HepG2 (cell line): ENCODE measurements around the gene THOC6. TPM values are rescaled to one million over a fixed set of nuclear protein-coding genes. Genes with fewer than 3 reads are reported as not detected.

ENCODE experiments used
- ARHGAP35 ChIP-seq: sonication (generic); formaldehyde crosslinking; IDR thresholded peaks from 2 replicates; pipeline ENCODE4 v1.9.0; 2022; ENCODE audit warnings: mild to moderate bottlenecking, inconsistent platforms, moderate library complexity, missing genetic modification reagents, borderline replicate concordance
- DNMT3B ChIP-seq: conservative IDR thresholded peaks from 2 replicates; pipeline ENCODE4 v1.6.1; 2016; ENCODE audit warnings: missing biosample characterization, control low read depth
- DRAP1 ChIP-seq: IDR thresholded peaks from 2 replicates; pipeline ENCODE4 v1.6.1; 2016; ENCODE audit warnings: missing genetic modification reagents, missing compliant biosample characterization
- GZF1 ChIP-seq: sonication (generic); formaldehyde crosslinking; IDR thresholded peaks from 2 replicates; pipeline ENCODE4 v1.5.1; 2020; ENCODE audit warnings: mild to moderate bottlenecking, missing genetic modification reagents
- MTERF4 ChIP-seq: sonication (generic); formaldehyde crosslinking; IDR thresholded peaks from 2 replicates; pipeline ENCODE4 v1.8.0; 2023; ENCODE audit warnings: mild to moderate bottlenecking, missing genetic modification reagents
- PAXIP1 ChIP-seq: sonication (generic); formaldehyde crosslinking; conservative IDR thresholded peaks from 2 replicates; pipeline ENCODE4 v1.4.0; 2020; ENCODE audit warnings: mild to moderate bottlenecking, missing genetic modification reagents, moderate library complexity
- RXRB ChIP-seq: IDR thresholded peaks from 2 replicates; pipeline ENCODE4 v1.6.1; 2016; ENCODE audit warnings: borderline replicate concordance, missing genetic modification reagents, missing compliant biosample characterization
- SOX6 ChIP-seq, 2 experiments: fragments of 450-650 bp in 1 of 2; sonication (generic) in 1 of 2; formaldehyde crosslinking in 1 of 2; IDR thresholded peaks; 2 replicates each; pipeline versions ENCODE4 v1.4.0 to v1.6.1; 2017 to 2020; ENCODE audit warnings: antibody characterized with exemption in 1 of 2, mild to moderate bottlenecking in 1 of 2, missing genetic modification reagents in 1 of 2
- ZMAT5 ChIP-seq: sonication (generic); formaldehyde crosslinking; IDR thresholded peaks from 2 replicates; pipeline ENCODE4 v1.5.0; 2020; ENCODE audit warnings: mild to moderate bottlenecking, low read depth, missing genetic modification reagents, borderline replicate concordance
- ZMYM3 ChIP-seq: sonication (generic); formaldehyde crosslinking; IDR thresholded peaks from 2 replicates; pipeline ENCODE4 v1.5.1; 2020; ENCODE audit warnings: mild to moderate bottlenecking, missing genetic modification reagents
- ZNF263 ChIP-seq: sonication (generic); formaldehyde crosslinking; IDR thresholded peaks from 2 replicates; pipeline ENCODE4 v1.4.0; 2020; ENCODE audit warnings: missing genetic modification reagents
- ZNF460 ChIP-seq: sonication (generic); formaldehyde crosslinking; IDR thresholded peaks from 2 replicates; pipeline ENCODE4 v1.5.1; 2020; ENCODE audit warnings: missing genetic modification reagents, mild to moderate bottlenecking, borderline replicate concordance
- ZNF563 ChIP-seq: sonication (generic); formaldehyde crosslinking; IDR thresholded peaks from 2 replicates; pipeline ENCODE4 v1.8.0; 2022; ENCODE audit warnings: mild to moderate bottlenecking, moderate library complexity, missing genetic modification reagents
- ZNF703 ChIP-seq: sonication (generic); formaldehyde crosslinking; IDR thresholded peaks from 2 replicates; pipeline ENCODE4 v1.5.1; 2020; ENCODE audit warnings: missing genetic modification reagents, mild to moderate bottlenecking, moderate library complexity, borderline replicate concordance
- ZNF709 ChIP-seq: sonication (generic); formaldehyde crosslinking; IDR thresholded peaks from 2 replicates; pipeline ENCODE4 v1.5.0; 2020; ENCODE audit warnings: mild to moderate bottlenecking, missing genetic modification reagents
- ZNF800 ChIP-seq: sonication (generic); formaldehyde crosslinking; IDR thresholded peaks from 2 replicates; pipeline ENCODE4 v1.4.0; 2020; ENCODE audit warnings: missing genetic modification reagents
- ZNF878 ChIP-seq: sonication (generic); formaldehyde crosslinking; IDR thresholded peaks from 2 replicates; pipeline ENCODE4 v1.8.1; 2023; ENCODE audit warnings: mild to moderate bottlenecking, missing genetic modification reagents, moderate library complexity
- polyA plus RNA-seq, 8 experiments: library from polyadenylated mRNA; depleted of rRNA in 3 of 8; stranded (reverse) in 7 of 8; unstranded in 1 of 8; fragments of >200 nt; fragmentation: Illumina TruSeq in 4 of 8; extraction: Trizol in 4 of 8; gene quantifications; 2 replicates each; pipeline versions ENCODE4 v1.2.1 to v1.2.3, GENCODE V29; 2011 to 2016; ENCODE audit warnings: low read depth in 4 of 8, missing spikeins in 1 of 8, mixed read lengths in 1 of 8; ENCODE audit not compliant: insufficient read depth in 1 of 8
- total RNA-seq, 5 experiments: library from RNA; depleted of rRNA; stranded (reverse); fragments of >200 nt; fragmentation: Illumina TruSeq; extraction: Trizol; gene quantifications; 2 replicates each; pipeline ENCODE4 v1.2.3, GENCODE V29; 2016; ENCODE audit warnings: low read depth in 1 of 5
- TF ChIP-seq, protein P1 (sequence below): sonication (generic); formaldehyde crosslinking; IDR thresholded peaks from 2 replicates; pipeline ENCODE4 v1.5.0; 2020; ENCODE audit warnings: missing genetic modification reagents
- TF ChIP-seq, protein P2 (sequence below): IDR thresholded peaks from 2 replicates; pipeline ENCODE4 v1.6.1; 2016

Gene THOC6
- total and polyA plus RNA-seq, 2 of the 13 experiments (the other 11 are each of a cell fraction or from before 2014, with no cell fraction given): 32.1 to 37.0 TPM

- peak; percentile 68 for TF ChIP-seq DRAP1 (CRISPR knock-in tag)
- TF ChIP-seq ARHGAP35: 0 out of 2 replicates have a peak, but pooled peaks have one; percentile 17
- no peak for TF ChIP-seq ZNF703 (CRISPR knock-in tag)
- TF ChIP-seq, protein P1, sequence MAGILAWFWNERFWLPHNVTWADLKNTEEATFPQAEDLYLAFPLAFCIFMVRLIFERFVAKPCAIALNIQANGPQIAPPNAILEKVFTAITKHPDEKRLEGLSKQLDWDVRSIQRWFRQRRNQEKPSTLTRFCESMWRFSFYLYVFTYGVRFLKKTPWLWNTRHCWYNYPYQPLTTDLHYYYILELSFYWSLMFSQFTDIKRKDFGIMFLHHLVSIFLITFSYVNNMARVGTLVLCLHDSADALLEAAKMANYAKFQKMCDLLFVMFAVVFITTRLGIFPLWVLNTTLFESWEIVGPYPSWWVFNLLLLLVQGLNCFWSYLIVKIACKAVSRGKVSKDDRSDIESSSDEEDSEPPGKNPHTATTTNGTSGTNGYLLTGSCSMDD (CRISPR knock-in tag): no peak
- no peak for TF ChIP-seq ZMAT5 (CRISPR knock-in tag)
- TF ChIP-seq PAXIP1 (CRISPR knock-in tag): peak; percentile 48
- no peak for TF ChIP-seq ZNF878 (CRISPR knock-in tag)
- TF ChIP-seq MTERF4 (CRISPR knock-in tag): 0 out of 2 replicates have a peak, but pooled peaks have one; percentile 21
- TF ChIP-seq, protein P2, sequence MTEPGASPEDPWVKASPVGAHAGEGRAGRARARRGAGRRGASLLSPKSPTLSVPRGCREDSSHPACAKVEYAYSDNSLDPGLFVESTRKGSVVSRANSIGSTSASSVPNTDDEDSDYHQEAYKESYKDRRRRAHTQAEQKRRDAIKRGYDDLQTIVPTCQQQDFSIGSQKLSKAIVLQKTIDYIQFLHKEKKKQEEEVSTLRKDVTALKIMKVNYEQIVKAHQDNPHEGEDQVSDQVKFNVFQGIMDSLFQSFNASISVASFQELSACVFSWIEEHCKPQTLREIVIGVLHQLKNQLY (CRISPR knock-in tag): no peak
- no peak for TF ChIP-seq SOX6 (IDR thresholded peaks at IDR 0.05)
- peak; percentile 37; the same call in 1 of the 2 replicates for TF ChIP-seq SOX6 (CRISPR knock-in tag; IDR thresholded peaks at IDR 0.05)
- TF ChIP-seq ZMYM3 (CRISPR knock-in tag): peak; percentile 92
- 0 out of 2 replicates have a peak, but pooled peaks have one; percentile 41 for TF ChIP-seq GZF1 (CRISPR knock-in tag)
- 0 out of 2 replicates have a peak, but pooled peaks have one; percentile 1 for TF ChIP-seq ZNF800 (CRISPR knock-in tag)
- TF ChIP-seq ZNF460: peak; percentile 99
- peak; percentile 46; the same call in 1 of the 2 replicates for TF ChIP-seq RXRB (CRISPR knock-in tag)
- TF ChIP-seq DNMT3B: no peak
- no peak for TF ChIP-seq ZNF709 (CRISPR knock-in tag)
- peak; percentile 65; the same call in 1 of the 2 replicates for TF ChIP-seq ZNF263 (CRISPR knock-in tag)
- peak; percentile 53; the same call in 1 of the 2 replicates for TF ChIP-seq ZNF563 (CRISPR knock-in tag)
These were observed 42.5 kb upstream of the THOC6 start (continued) for GRCh38 chr16:2981177-2981898.
